IMR-90 (cell line): ENCODE measurements around the gene FTO.
A peak's percentile ranks its signal among the peaks of the same experiment; 100 is the strongest.

Experiments used
- CEBPB ChIP-seq: IDR thresholded peaks from 2 replicates; pipeline ENCODE4 v1.6.1; 2012; ENCODE audit warnings: low read depth, low read length, improper control_type of control experiment
- CHD1 ChIP-seq: IDR thresholded peaks from 2 replicates; pipeline ENCODE4 v1.6.1; 2012; ENCODE audit warnings: low read depth, low read length, improper control_type of control experiment
- MAZ ChIP-seq: IDR thresholded peaks from 2 replicates; pipeline ENCODE4 v1.6.1; 2012; ENCODE audit warnings: low read depth, mild to moderate bottlenecking, low read length, improper control_type of control experiment, moderate library complexity, borderline replicate concordance
- POLR2A ChIP-seq: IDR thresholded peaks from 2 replicates; pipeline ENCODE4 v1.6.1; 2012; ENCODE audit warnings: mild to moderate bottlenecking, low read depth, low read length
- RAD21 ChIP-seq: IDR thresholded peaks from 2 replicates; pipeline ENCODE4 v1.6.1; 2012; ENCODE audit warnings: low read length, improper control_type of control experiment
- RCOR1 ChIP-seq: IDR thresholded peaks from 2 replicates; pipeline ENCODE4 v1.6.1; 2012; ENCODE audit warnings: mild to moderate bottlenecking, low read length, improper control_type of control experiment; ENCODE audit not compliant: insufficient replicate concordance
- SMC3 ChIP-seq: fragments of 150-350 bp; IDR thresholded peaks from 2 replicates; pipeline ENCODE4 v1.6.1; 2016; ENCODE audit warnings: low read depth, mild to moderate bottlenecking, antibody characterized with exemption, low read length, moderate library complexity
- TF ChIP-seq, protein P1 (sequence below): conservative IDR thresholded peaks from 2 replicates; pipeline ENCODE4 v1.5.1; 2012; ENCODE audit warnings: mild to moderate bottlenecking, low read depth, low read length, improper control_type of control experiment

DNA sequence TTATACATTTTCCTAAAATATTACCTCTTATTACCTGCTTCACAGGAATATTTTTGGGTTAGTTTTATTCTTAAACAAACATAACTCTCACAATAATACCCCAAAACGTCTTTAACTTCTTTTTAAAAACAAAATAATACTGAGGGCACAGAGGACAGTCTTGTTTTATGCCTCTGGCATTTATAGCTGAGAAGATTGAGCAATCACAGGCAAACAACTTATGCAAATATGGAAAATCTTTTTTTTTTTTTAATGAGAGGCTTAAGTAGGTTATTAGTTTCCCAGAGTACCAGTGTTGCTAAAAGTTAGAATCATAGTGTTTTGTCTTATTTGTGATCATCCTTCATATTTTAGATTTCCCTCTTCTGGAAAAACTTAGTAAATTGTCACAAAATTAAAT lies 195.0 kb downstream of the FTO start:
- TF ChIP-seq, protein P1, sequence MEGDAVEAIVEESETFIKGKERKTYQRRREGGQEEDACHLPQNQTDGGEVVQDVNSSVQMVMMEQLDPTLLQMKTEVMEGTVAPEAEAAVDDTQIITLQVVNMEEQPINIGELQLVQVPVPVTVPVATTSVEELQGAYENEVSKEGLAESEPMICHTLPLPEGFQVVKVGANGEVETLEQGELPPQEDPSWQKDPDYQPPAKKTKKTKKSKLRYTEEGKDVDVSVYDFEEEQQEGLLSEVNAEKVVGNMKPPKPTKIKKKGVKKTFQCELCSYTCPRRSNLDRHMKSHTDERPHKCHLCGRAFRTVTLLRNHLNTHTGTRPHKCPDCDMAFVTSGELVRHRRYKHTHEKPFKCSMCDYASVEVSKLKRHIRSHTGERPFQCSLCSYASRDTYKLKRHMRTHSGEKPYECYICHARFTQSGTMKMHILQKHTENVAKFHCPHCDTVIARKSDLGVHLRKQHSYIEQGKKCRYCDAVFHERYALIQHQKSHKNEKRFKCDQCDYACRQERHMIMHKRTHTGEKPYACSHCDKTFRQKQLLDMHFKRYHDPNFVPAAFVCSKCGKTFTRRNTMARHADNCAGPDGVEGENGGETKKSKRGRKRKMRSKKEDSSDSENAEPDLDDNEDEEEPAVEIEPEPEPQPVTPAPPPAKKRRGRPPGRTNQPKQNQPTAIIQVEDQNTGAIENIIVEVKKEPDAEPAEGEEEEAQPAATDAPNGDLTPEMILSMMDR = no peak
- TF ChIP-seq SMC3 (no peak), CEBPB (peak; percentile 86), POLR2A (no peak), MAZ (no peak), CHD1 (no peak), RAD21 (no peak), RCOR1 (no peak)
